BE2C (cell line): ENCODE results near the gene RPL7A.

Experiments
- DNase-seq: peaks from one replicate; pipeline ENCODE4 v3.0.0-alpha.2; 2020
- H3K27me3 ChIP-seq: fragments of 250-450 bp; sonication (Bioruptor Pico); 2 replicates; pipeline ENCODE4 v1.5.1; 2020; ENCODE audit warnings: mild to moderate bottlenecking
- H3K36me3 ChIP-seq: fragments of 250-450 bp; sonication (Bioruptor Pico); 2 replicates; pipeline ENCODE4 v1.5.1; 2020; ENCODE audit warnings: mild to moderate bottlenecking
- H3K4me1 ChIP-seq: fragments of 250-450 bp; sonication (Bioruptor Pico); 2 replicates; pipeline ENCODE4 v1.5.1; 2020
- H3K4me3 ChIP-seq: 2 replicates; pipeline ENCODE4 v1.5.1; 2011; ENCODE audit warnings: low read depth, low read length
- H3K9me3 ChIP-seq: fragments of 250-450 bp; sonication (Bioruptor Pico); 2 replicates; pipeline ENCODE4 v1.5.1; 2020
- TF ChIP-seq, protein P1 (sequence below): IDR thresholded peaks from 2 replicates; pipeline ENCODE4 v1.5.1; 2012; ENCODE audit warnings: mild to moderate bottlenecking, low read depth, low read length

RPL7A gene

DNA sequence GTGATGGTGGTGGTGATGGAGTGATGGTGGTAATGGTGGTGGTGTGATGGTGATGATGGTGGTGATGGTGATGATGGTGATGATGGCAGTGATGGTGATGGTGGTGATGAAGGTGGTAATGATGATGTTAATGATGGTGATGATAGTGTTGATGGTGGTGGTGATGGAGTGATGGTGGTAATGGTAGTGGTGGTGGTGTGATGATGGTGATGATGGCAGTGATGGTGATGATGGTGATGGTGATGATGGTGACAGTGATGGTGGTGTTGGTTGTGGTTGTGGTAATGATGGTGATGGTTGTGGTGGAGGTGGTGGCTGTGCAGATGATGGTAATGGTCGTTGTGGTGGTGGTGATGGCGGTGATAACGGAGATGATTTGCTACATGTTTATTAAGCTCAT lies 35.4 kb downstream of the RPL7A start:
- peaks cover under 1% of the 10 kb centered on the region; the same call in 1 of the 2 replicates for H3K4me1 ChIP-seq
- no peak for DNase-seq

GRCh38 chr9:133384736-133385321 lies 36.8 kb downstream of the RPL7A start:
- no peaks in the 10 kb centered on the region for H3K27me3 ChIP-seq

More for the DNA sequence above, 35.4 kb downstream of the RPL7A start:
- Histone ChIP-seq H3K9me3 (0 out of 2 replicates have a peak, but pooled peaks cover 2% of the 10 kb centered on the region), H3K27me3 (no peaks in the 10 kb centered on the region), H3K4me3 (no peak overlapping the region), H3K36me3 (no peaks in the 10 kb centered on the region)
- TF ChIP-seq, protein P1, sequence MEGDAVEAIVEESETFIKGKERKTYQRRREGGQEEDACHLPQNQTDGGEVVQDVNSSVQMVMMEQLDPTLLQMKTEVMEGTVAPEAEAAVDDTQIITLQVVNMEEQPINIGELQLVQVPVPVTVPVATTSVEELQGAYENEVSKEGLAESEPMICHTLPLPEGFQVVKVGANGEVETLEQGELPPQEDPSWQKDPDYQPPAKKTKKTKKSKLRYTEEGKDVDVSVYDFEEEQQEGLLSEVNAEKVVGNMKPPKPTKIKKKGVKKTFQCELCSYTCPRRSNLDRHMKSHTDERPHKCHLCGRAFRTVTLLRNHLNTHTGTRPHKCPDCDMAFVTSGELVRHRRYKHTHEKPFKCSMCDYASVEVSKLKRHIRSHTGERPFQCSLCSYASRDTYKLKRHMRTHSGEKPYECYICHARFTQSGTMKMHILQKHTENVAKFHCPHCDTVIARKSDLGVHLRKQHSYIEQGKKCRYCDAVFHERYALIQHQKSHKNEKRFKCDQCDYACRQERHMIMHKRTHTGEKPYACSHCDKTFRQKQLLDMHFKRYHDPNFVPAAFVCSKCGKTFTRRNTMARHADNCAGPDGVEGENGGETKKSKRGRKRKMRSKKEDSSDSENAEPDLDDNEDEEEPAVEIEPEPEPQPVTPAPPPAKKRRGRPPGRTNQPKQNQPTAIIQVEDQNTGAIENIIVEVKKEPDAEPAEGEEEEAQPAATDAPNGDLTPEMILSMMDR = no peak

DNA sequence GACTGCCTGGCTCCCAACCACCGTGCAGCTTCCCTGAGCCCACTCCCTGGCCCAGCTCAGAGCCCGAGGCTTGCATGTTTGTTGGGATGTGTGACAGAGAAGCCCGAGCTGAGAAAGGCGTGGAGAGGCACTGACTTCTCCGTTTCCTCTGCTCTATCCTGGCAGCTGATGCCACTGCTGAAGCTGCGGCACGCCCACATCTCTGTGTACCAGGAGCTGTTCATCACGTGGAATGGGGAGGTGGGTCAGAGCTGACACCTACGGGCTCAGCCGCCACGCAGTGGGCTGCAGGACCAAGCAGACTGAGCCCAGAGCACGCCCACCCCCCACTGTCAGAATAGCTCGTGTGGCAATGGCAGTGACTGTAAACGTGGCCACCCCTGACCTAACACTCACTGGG lies 37.4 kb downstream of the RPL7A start:
- H3K4me3 ChIP-seq = no peak overlapping the region
- H3K4me1 ChIP-seq = no peaks in the 10 kb centered on the region
- no peaks in the 10 kb centered on the region for H3K36me3 ChIP-seq
- 0 out of 2 replicates have a peak, but pooled peaks cover 2% of the 10 kb centered on the region for H3K9me3 ChIP-seq
- TF ChIP-seq, protein P1 = no peak
- DNase-seq = no peak
- no peaks in the 10 kb centered on the region for H3K27me3 ChIP-seq

More at GRCh38 chr9:133384736-133385321, 36.8 kb downstream of the RPL7A start:
- Histone ChIP-seq H3K4me1 (no peaks in the 10 kb centered on the region), H3K9me3 (0 out of 2 replicates have a peak, but pooled peaks cover 2% of the 10 kb centered on the region), H3K4me3 (no peak overlapping the region), H3K36me3 (no peaks in the 10 kb centered on the region)
- DNase-seq = no peak
- TF ChIP-seq, protein P1 = no peak

DNA sequence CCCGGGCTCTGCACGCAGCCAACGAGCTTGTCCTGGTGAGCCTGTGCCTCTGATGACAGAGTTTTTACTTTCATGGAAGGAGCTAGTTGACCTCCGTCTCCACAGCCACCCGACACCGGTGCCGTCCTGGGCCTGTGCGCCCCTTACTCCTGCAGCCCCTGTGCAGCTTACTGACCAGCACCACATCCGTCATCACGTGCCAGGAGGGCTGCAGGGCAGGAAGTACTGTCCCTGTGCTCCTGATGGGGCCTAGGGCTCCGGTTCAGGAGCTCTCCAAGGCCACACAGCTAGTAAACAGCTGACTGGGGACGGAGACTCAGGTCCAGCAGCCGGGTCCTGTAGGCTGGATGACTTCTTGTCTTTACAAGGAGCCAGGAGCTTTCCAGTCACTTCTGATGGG lies 38.3 kb downstream of the RPL7A start:
- DNase-seq = no peak
- TF ChIP-seq, protein P1 = no peak
- no peaks in the 10 kb centered on the region for H3K36me3 ChIP-seq

GRCh38 chr9:133387680-133388079 lies 39.7 kb downstream of the RPL7A start:
- TF ChIP-seq, protein P1 = no peak
- Histone ChIP-seq H3K4me1 (no peaks in the 10 kb centered on the region), H3K9me3 (no peaks in the 10 kb centered on the region), H3K4me3 (no peak overlapping the region), H3K27me3 (no peaks in the 10 kb centered on the region), H3K36me3 (no peaks in the 10 kb centered on the region)
- DNase-seq = no peak

More for the DNA sequence above, 38.3 kb downstream of the RPL7A start:
- no peaks in the 10 kb centered on the region for H3K27me3 ChIP-seq
- H3K9me3 ChIP-seq = 0 out of 2 replicates have a peak, but pooled peaks cover 2% of the 10 kb centered on the region
- H3K4me1 ChIP-seq = no peaks in the 10 kb centered on the region
- no peak overlapping the region for H3K4me3 ChIP-seq

DNA sequence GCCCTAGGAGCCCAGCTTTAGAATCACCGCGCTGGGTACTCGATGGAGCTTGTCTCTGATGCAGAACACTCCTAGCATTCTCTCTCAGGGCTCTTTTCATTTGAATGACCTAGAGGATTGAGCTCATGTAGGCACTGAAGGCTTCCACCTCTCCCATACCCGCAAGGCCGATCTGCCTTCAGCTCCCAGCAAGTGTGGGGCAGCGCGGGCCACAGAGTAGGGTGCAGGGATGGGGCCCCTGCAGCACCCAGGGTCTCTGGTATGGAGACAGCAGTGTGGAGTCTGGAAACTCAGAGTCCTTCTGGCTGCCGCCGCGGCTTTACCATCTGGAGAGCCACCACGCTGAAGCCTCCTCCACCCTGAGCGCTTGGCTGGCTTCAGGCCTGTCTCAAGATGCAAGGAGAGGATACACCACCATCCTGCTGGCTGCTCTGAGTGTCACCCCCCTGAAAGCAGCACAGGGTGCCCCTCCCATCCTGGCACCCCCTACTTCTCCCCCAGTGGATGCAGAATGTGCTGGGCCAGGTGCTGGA lies 41.1 kb downstream of the RPL7A start:
- TF ChIP-seq, protein P1 = no peak
- no peaks in the 10 kb centered on the region for H3K27me3 ChIP-seq

More for the DNA sequence above, 41.1 kb downstream of the RPL7A start:
- no peak overlapping the region for H3K4me3 ChIP-seq
- H3K9me3 ChIP-seq = no peaks in the 10 kb centered on the region
- DNase-seq = no peak
- H3K36me3 ChIP-seq = no peaks in the 10 kb centered on the region
- no peaks in the 10 kb centered on the region for H3K4me1 ChIP-seq
